ENCODE measurements around the gene PLEKHG2. TPM values are rescaled to one million over a fixed set of nuclear protein-coding genes. Genes with fewer than 3 reads are reported as not detected.

The PLEKHG2 gene
- total and polyA plus RNA-seq, 2 donors from 2014 or later = 8.5 to 29.7 TPM

- Histone ChIP-seq H3K36me3 (ENCODE audit: control insufficient read depth in 2 of 3, insufficient read depth in 3 of 3, low read length in 3 of 3) (peaks cover 0 to 6% (median 0%) of the 10 kb centered on the region in 3 donors), H3K9ac (ENCODE audit: low read length in 3 of 3) (peak within 1 kb of the TSS; percentile 96 to 97 (median 97)), H3K9me3 (ENCODE audit: control insufficient read depth in 2 of 3, insufficient read depth in 1 of 3, low read length in 3 of 3) (no peaks in the 10 kb centered on the region), H3K4me3 (ENCODE audit: low read length in 3 of 3) (peak within 1 kb of the TSS; percentile 87 to 97 (median 96)), H3K27ac (ENCODE audit: low read depth in 2 of 2, low read length in 2 of 2) (peak within 1 kb of the TSS; percentile 90 to 95), H3K4me1 (ENCODE audit: control insufficient read depth in 2 of 3, insufficient read depth in 2 of 3, low read depth in 1 of 3, low read length in 3 of 3) (peaks cover 0 to 18% (median 0%) of the 10 kb centered on the region in 3 donors), H3K27me3 (ENCODE audit: control insufficient read depth, insufficient read depth, low read length) (no peaks in the 10 kb centered on the region)
- FAIRE-seq (no peak), DNase-seq (peak; percentile 97 to 99 (median 98))
- intact Hi-C loops (cut with DNase I) = no loop called here
- TF ChIP-seq CTCF (IDR thresholded peaks at IDR 0.05; ENCODE audit: borderline replicate concordance, extremely low read depth, insufficient read depth) = no peak
Measured at GRCh38 chr19:39445196-39446111, 33.0 kb downstream of the PLEKHG2 start, which contains the start of gene SUPT5H. TSS of gene SUPT5H (plus strand) at chr19:39445582. CDS start at chr19:39445891, 309 bp downstream.

GRCh38 chr19:39446365-39447084, 34.1 kb downstream of the PLEKHG2 start:
- H3K9me3 ChIP-seq (ENCODE audit: control insufficient read depth in 2 of 3, insufficient read depth in 1 of 3, low read length in 3 of 3) = no peaks in the 10 kb centered on the region
- no peaks in the 10 kb centered on the region for H3K27me3 ChIP-seq (ENCODE audit: control insufficient read depth, insufficient read depth, low read length)
- peak overlapping the region; percentile 33 to 97 (median 65) for H3K9ac ChIP-seq (ENCODE audit: low read length in 3 of 3)
- no peak for DNase-seq
- H3K27ac ChIP-seq (ENCODE audit: low read depth in 2 of 2, low read length in 2 of 2) = peak overlapping the region in 1 of 2 donors; percentile 5
- H3K36me3 ChIP-seq (ENCODE audit: control insufficient read depth in 2 of 3, insufficient read depth in 3 of 3, low read length in 3 of 3) = peaks cover 0 to 6% (median 0%) of the 10 kb centered on the region in 3 donors
- H3K4me3 ChIP-seq (ENCODE audit: low read length in 3 of 3) = peak overlapping the region; percentile 47 to 96 (median 87)
- H3K4me1 ChIP-seq (ENCODE audit: control insufficient read depth in 2 of 3, insufficient read depth in 2 of 3, low read depth in 1 of 3, low read length in 3 of 3) = peaks cover 0 to 18% (median 0%) of the 10 kb centered on the region in 3 donors
- TF ChIP-seq CTCF (IDR thresholded peaks at IDR 0.05; ENCODE audit: borderline replicate concordance, extremely low read depth, insufficient read depth) = no peak
- no peak for FAIRE-seq
- intact Hi-C loops (cut with DNase I) = no loop called here

GRCh38 chr19:39448271-39448670, 35.8 kb downstream of the PLEKHG2 start:
- Histone ChIP-seq H3K27me3 (ENCODE audit: control insufficient read depth, insufficient read depth, low read length) (no peaks in the 10 kb centered on the region), H3K9ac (ENCODE audit: low read length in 3 of 3) (no peak overlapping the region), H3K27ac (ENCODE audit: low read depth in 2 of 2, low read length in 2 of 2) (no peak overlapping the region), H3K4me1 (ENCODE audit: control insufficient read depth in 2 of 3, insufficient read depth in 2 of 3, low read depth in 1 of 3, low read length in 3 of 3) (peaks cover 0 to 18% (median 0%) of the 10 kb centered on the region in 3 donors), H3K36me3 (ENCODE audit: control insufficient read depth in 2 of 3, insufficient read depth in 3 of 3, low read length in 3 of 3) (peaks cover 0 to 14% (median 3%) of the 10 kb centered on the region in 3 donors), H3K4me3 (ENCODE audit: low read length in 3 of 3) (no peak overlapping the region), H3K9me3 (ENCODE audit: control insufficient read depth in 2 of 3, insufficient read depth in 1 of 3, low read length in 3 of 3) (no peaks in the 10 kb centered on the region)
- DNase-seq (no peak), FAIRE-seq (no peak)
- intact Hi-C loops (cut with DNase I) = no loop called here
- TF ChIP-seq CTCF (IDR thresholded peaks at IDR 0.05; ENCODE audit: borderline replicate concordance, extremely low read depth, insufficient read depth) = no peak

All from kidney (tissue), 14 donors.